Keratinocyte (primary cell): ENCODE measurements around the gene TCP11. TPM values are rescaled to one million over a fixed set of nuclear protein-coding genes. Genes with fewer than 3 reads are reported as not detected.

ENCODE experiments used
- DNase-seq: peaks from one replicate; pipeline ENCODE4 v3.0.0-alpha.2; 2011; ENCODE audit warnings: low read depth, missing footprints, low spot score
- FAIRE-seq: peaks from 2 replicates; lab custom pipeline; 2011; peaks lifted over from hg19 to GRCh38; lab: Jason Lieb, UNC
- H2AFZ ChIP-seq: 2 replicates; pipeline ENCODE4 v1.6.0; 2012; ENCODE audit warnings: low read length, control low read depth, inconsistent platforms; ENCODE audit not compliant: control insufficient read depth
- H3K27ac ChIP-seq: 2 replicates; pipeline ENCODE4 v1.5.1; 2011; ENCODE audit warnings: low read length; ENCODE audit not compliant: control insufficient read depth, insufficient read depth
- H3K27me3 ChIP-seq: 3 replicates; pipeline ENCODE4 v1.6.0; 2011; ENCODE audit warnings: low read length; ENCODE audit not compliant: control insufficient read depth, insufficient read depth; ENCODE audit errors: extremely low read depth
- H3K36me3 ChIP-seq, 2 experiments: 2 replicates in 1 of 2; 3 replicates in 1 of 2; pipeline ENCODE4 v1.5.1; 2011; ENCODE audit warnings: low read length in 2 of 2, mild to moderate bottlenecking in 1 of 2; ENCODE audit not compliant: control insufficient read depth in 2 of 2, insufficient read depth in 2 of 2; ENCODE audit errors: extremely low read depth in 1 of 2
- H3K4me1 ChIP-seq: 3 replicates; pipeline ENCODE4 v1.5.1; 2011; ENCODE audit warnings: low read length; ENCODE audit not compliant: control insufficient read depth, insufficient read depth; ENCODE audit errors: extremely low read depth
- H3K4me2 ChIP-seq: 3 replicates; pipeline ENCODE4 v1.6.0; 2011; ENCODE audit warnings: low read depth, low read length; ENCODE audit not compliant: control insufficient read depth, insufficient read depth; ENCODE audit errors: extremely low read depth
- H3K4me3 ChIP-seq, 3 experiments: fragments of 200-600 bp in 1 of 3; sonication (generic) in 1 of 3; 2 replicates in 2 of 3; 3 replicates in 1 of 3; pipeline ENCODE4 v1.5.1; 2011 to 2016; ENCODE audit warnings: low read length in 3 of 3, mild to moderate bottlenecking in 3 of 3, control low read depth in 2 of 3, inconsistent platforms in 1 of 3, low read depth in 1 of 3, mixed read lengths in 1 of 3, mixed run types in 1 of 3, moderate library complexity in 1 of 3; ENCODE audit not compliant: control insufficient read depth in 2 of 3, insufficient read depth in 2 of 3; ENCODE audit errors: extremely low read depth in 1 of 3
- H3K79me2 ChIP-seq: 2 replicates; pipeline ENCODE4 v1.6.0; 2012; ENCODE audit warnings: low read length; ENCODE audit not compliant: control insufficient read depth, insufficient read depth
- H3K9ac ChIP-seq: 3 replicates; pipeline ENCODE4 v1.6.0; 2011; ENCODE audit warnings: low read length; ENCODE audit not compliant: control insufficient read depth, insufficient read depth; ENCODE audit errors: extremely low read depth
- H3K9me1 ChIP-seq: 3 replicates; pipeline ENCODE4 v1.6.0; 2011; ENCODE audit warnings: low read length; ENCODE audit not compliant: control insufficient read depth, insufficient read depth; ENCODE audit errors: extremely low read depth
- H3K9me3 ChIP-seq: 2 replicates; pipeline ENCODE4 v1.5.1; 2012; ENCODE audit warnings: low read depth, low read length; ENCODE audit not compliant: control insufficient read depth
- H4K20me1 ChIP-seq: 3 replicates; pipeline ENCODE4 v1.6.0; 2011; ENCODE audit warnings: low read length; ENCODE audit not compliant: control insufficient read depth, insufficient read depth; ENCODE audit errors: extremely low read depth
- CTCF ChIP-seq, 3 experiments: IDR thresholded peaks in 1 of 3; conservative IDR thresholded peaks in 1 of 3; optimal IDR thresholded peaks in 1 of 3; 2 replicates in 2 of 3; 3 replicates in 1 of 3; pipeline versions ENCODE3 to v1.5.1; 2011; ENCODE audit warnings: low read length in 3 of 3, mild to moderate bottlenecking in 3 of 3, moderate library complexity in 2 of 3, control low read depth in 1 of 3, inconsistent platforms in 1 of 3; ENCODE audit not compliant: insufficient read depth in 2 of 3; ENCODE audit errors: extremely low read depth in 1 of 3
- EZH2 ChIP-seq: IDR thresholded peaks from one replicate; pipeline ENCODE4 v1.6.1; 2012; ENCODE audit warnings: inconsistent platforms, mild to moderate bottlenecking, low read length, moderate library complexity
- dilution Hi-C: fragments of 300-500 bp; cut with MboI; formaldehyde crosslinking; loops from one replicate; pipeline ENCODE4 v1.7.0; 2020; ENCODE audit warnings: low sequenced_read_pairs; ENCODE audit not compliant: extremely low pct_ligation_motif_present
- polyA plus RNA-seq, 5 experiments: library from polyadenylated mRNA; depleted of rRNA in 3 of 5; stranded (reverse) in 3 of 5; stranded (forward) in 1 of 5; unstranded in 1 of 5; fragments of >200 nt; gene quantifications; 1 replicate in 1 of 5; 2 replicates in 3 of 5; 3 replicates in 1 of 5; pipeline versions ENCODE4 v1.2.1 to v1.2.3, GENCODE V29; 2011 to 2012; ENCODE audit warnings: missing spikeins in 2 of 5, low read depth in 1 of 5, low replicate concordance in 1 of 5

The TCP11 gene
- polyA plus RNA-seq, 1 donor (not counting 4 experiments of a cell fraction or from before 2014, with no cell fraction given), result not detected

- peaks cover 19% of the 10 kb centered on the region for H3K4me1 ChIP-seq
- H2AFZ ChIP-seq, result no peak overlapping the region
- H3K4me3 ChIP-seq, result no peak overlapping the region
- H3K4me2 ChIP-seq, result no peak overlapping the region
- H3K9ac ChIP-seq, result no peak overlapping the region
- no peaks in the 10 kb centered on the region for H3K9me3 ChIP-seq
- TF ChIP-seq EZH2 (no peak), CTCF (optimal IDR thresholded peaks at IDR 0.05 in 1 of 3, IDR thresholded peaks at IDR 0.05 in 1 of 3, conservative IDR thresholded peaks at IDR 0.05 in 1 of 3; ENCODE audit: extremely low read depth in 1 of 3, insufficient read depth in 2 of 3, low read length in 3 of 3) (no peak)
- H3K27me3 ChIP-seq, result no peaks in the 10 kb centered on the region
- H3K9me1 ChIP-seq, result no peaks in the 10 kb centered on the region
- dilution Hi-C loops, result no loop called here
- H3K36me3 ChIP-seq, result no peaks in the 10 kb centered on the region
- FAIRE-seq (no peak), DNase-seq (no peak)
- no peak overlapping the region for H3K27ac ChIP-seq
- H3K79me2 ChIP-seq, result no peaks in the 10 kb centered on the region
- no peaks in the 10 kb centered on the region for H4K20me1 ChIP-seq
Observed at GRCh38 chr6:35147486-35147885, 6.3 kb upstream of the TCP11 start.

- FAIRE-seq (no peak), DNase-seq (no peak)
- H3K4me2 ChIP-seq, result no peak overlapping the region
- H3K27me3 ChIP-seq, result no peaks in the 10 kb centered on the region
- peaks cover 14% of the 10 kb centered on the region for H3K4me1 ChIP-seq
- no peak overlapping the region for H3K9ac ChIP-seq
- H3K27ac ChIP-seq, result no peak overlapping the region
- H3K79me2 ChIP-seq, result no peaks in the 10 kb centered on the region
- no peaks in the 10 kb centered on the region for H3K9me1 ChIP-seq
- dilution Hi-C loops, result no loop called here
- no peaks in the 10 kb centered on the region for H3K9me3 ChIP-seq
- no peaks in the 10 kb centered on the region for H4K20me1 ChIP-seq
- no peak overlapping the region for H2AFZ ChIP-seq
- TF ChIP-seq EZH2 (no peak), CTCF (optimal IDR thresholded peaks at IDR 0.05 in 1 of 3, IDR thresholded peaks at IDR 0.05 in 1 of 3, conservative IDR thresholded peaks at IDR 0.05 in 1 of 3; ENCODE audit: extremely low read depth in 1 of 3, insufficient read depth in 2 of 3, low read length in 3 of 3) (no peak)
- H3K36me3 ChIP-seq, result no peaks in the 10 kb centered on the region
- no peak overlapping the region for H3K4me3 ChIP-seq
Observed at GRCh38 chr6:35147026-35147425, 5.9 kb upstream of the TCP11 start.
